ENCODE data around the gene CYSTM1. TPM values are rescaled to one million over a fixed set of nuclear protein-coding genes. Genes with fewer than 3 reads are reported as not detected.

CYSTM1 gene
- total and polyA plus RNA-seq, 8 donors: 28.4 to 90.4 (median 35.1) TPM

- ATAC-seq: no peak
- DNase-seq: no peak
- intact Hi-C loops (cut with DNase I): no loop called here
- Histone ChIP-seq H3K27me3 (no peaks in the 10 kb centered on the region), H3K4me3 (no peak overlapping the region), H3K27ac (no peak overlapping the region), H3K9me3 (no peaks in the 10 kb centered on the region), H3K36me3 (peaks cover 0 to 13% of the 10 kb centered on the region in 2 donors), H3K4me1 (peaks cover 10 to 63% of the 10 kb centered on the region in 2 donors)
- TF ChIP-seq CTCF (IDR thresholded peaks at IDR 0.05): no peak
These were observed 64.5 kb downstream of the CYSTM1 start for GRCh38 chr5:140239461-140239860.

GRCh38 chr5:140239939-140240700 is 65.1 kb downstream of the CYSTM1 start:
- ATAC-seq (peak; percentile 52), DNase-seq (peak in 2 of 4 donors; percentile 59 to 66)
- no peak overlapping the region for H3K27ac ChIP-seq
- peaks cover 0 to 19% of the 10 kb centered on the region in 2 donors for H3K36me3 ChIP-seq
- TF ChIP-seq CTCF (IDR thresholded peaks at IDR 0.05): peak; percentile 51 to 76
- no peaks in the 10 kb centered on the region for H3K9me3 ChIP-seq
- intact Hi-C loops (cut with DNase I): loop anchor here (5.0 to 10.0 kb wide), 2 partner anchors 105 to 112 kb away; partner anchors contain the start of gene HBEGF (in 1 of the 2)
- H3K4me1 ChIP-seq: peaks cover 16 to 68% of the 10 kb centered on the region in 2 donors
- no peaks in the 10 kb centered on the region for H3K27me3 ChIP-seq
- no peak overlapping the region for H3K4me3 ChIP-seq

- no peak overlapping the region for H3K4me3 ChIP-seq
- peaks cover 26 to 68% of the 10 kb centered on the region in 2 donors for H3K4me1 ChIP-seq
- ATAC-seq (peak; percentile 70), DNase-seq (peak in 3 of 4 donors; percentile 68 to 89 (median 87))
- intact Hi-C loops (cut with DNase I): loop anchor here (5.0 to 10.0 kb wide), 2 partner anchors 104 to 111 kb away; partner anchors contain the start of gene HBEGF (in 1 of the 2)
- peak overlapping the region in 1 of 2 donors; percentile 51 for H3K27ac ChIP-seq
- no peaks in the 10 kb centered on the region for H3K27me3 ChIP-seq
- peaks cover 0 to 28% of the 10 kb centered on the region in 2 donors for H3K36me3 ChIP-seq
- H3K9me3 ChIP-seq: no peaks in the 10 kb centered on the region
- no peak for TF ChIP-seq CTCF (IDR thresholded peaks at IDR 0.05)
These were observed 66.2 kb downstream of the CYSTM1 start for GRCh38 chr5:140240987-140241706.

- H3K9me3 ChIP-seq: no peaks in the 10 kb centered on the region
- H3K4me3 ChIP-seq: no peak overlapping the region
- TF ChIP-seq CTCF (IDR thresholded peaks at IDR 0.05): no peak
- ATAC-seq: no peak
- peaks cover 30 to 66% of the 10 kb centered on the region in 2 donors for H3K4me1 ChIP-seq
- no peak overlapping the region for H3K27ac ChIP-seq
- intact Hi-C loops (cut with DNase I): loop anchor here (5.0 to 10.0 kb wide), 2 partner anchors 103 to 110 kb away; partner anchors contain the start of gene HBEGF (in 1 of the 2)
- no peaks in the 10 kb centered on the region for H3K27me3 ChIP-seq
- peaks cover 0 to 31% of the 10 kb centered on the region in 2 donors for H3K36me3 ChIP-seq
- no peak for DNase-seq
These were observed 67.1 kb downstream of the CYSTM1 start for GRCh38 chr5:140242099-140242498.

All from left lung (tissue), 10 donors.